ENCODE results near the gene ELAVL1.

The ELAVL1 gene

GRCh38 chr19:7983995-7984837 lies 21.2 kb downstream of the ELAVL1 start:
- no peak for TF ChIP-seq CTCF (IDR thresholded peaks at IDR 0.05; ENCODE audit: insufficient read depth, low read length, missing control alignments)
- ChIA-PET CTCF (interaction anchor here (1.0 to 5.6 kb wide), 4 partner anchors 14 to 41 kb away, joined by 5 to 31 read pairs (median 11); partner anchors contain the start of gene TIMM44), POLR2A (no interaction called here)
- no peak for DNase-seq (ENCODE audit: low read depth, low spot score)
- H3K4me3 ChIP-seq (ENCODE audit: low read depth, low read length): no peak overlapping the region

DNA sequence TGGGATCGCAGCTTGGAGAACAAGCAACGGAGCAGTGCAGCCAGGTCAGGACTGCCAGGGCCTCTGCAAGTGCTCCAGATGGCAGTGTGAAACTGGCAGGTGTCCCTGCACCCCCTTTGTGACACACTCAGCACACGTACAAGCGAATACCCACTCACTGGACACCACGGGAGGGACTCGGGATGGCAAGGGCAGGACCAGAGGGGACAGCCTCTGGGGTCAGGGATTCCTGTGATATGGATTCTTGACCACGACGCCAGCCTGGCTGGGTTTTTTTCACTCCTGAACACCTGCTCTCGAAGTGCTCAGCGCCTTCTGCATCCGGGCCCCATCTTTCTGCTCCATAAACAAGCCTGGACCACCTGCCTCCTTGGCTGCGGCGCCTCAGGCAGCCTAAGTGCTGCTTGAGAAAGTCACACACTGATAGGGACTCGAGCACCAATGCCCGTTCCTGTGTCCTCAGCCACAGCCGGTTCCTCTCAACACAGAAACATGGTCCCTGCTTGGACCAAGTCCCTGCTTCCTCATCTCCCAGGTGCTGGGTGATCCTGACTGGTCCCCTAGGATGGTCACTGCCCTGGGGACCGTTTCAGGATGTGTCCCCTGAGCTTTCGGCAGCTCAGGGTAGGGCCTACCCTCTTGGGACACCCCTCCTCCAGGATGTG lies 22.0 kb downstream of the ELAVL1 start:
- TF ChIP-seq CTCF (IDR thresholded peaks at IDR 0.05; ENCODE audit: insufficient read depth, low read length, missing control alignments): no peak
- ChIA-PET CTCF (interaction anchor here (3.0 to 5.6 kb wide), 2 partner anchors 13 to 18 kb away, joined by 15 to 31 read pairs; no protein-coding TSS in a partner anchor), POLR2A (no interaction called here)
- no peak overlapping the region for H3K4me3 ChIP-seq (ENCODE audit: low read depth, low read length)
- DNase-seq (ENCODE audit: low read depth, low spot score): no peak

DNA sequence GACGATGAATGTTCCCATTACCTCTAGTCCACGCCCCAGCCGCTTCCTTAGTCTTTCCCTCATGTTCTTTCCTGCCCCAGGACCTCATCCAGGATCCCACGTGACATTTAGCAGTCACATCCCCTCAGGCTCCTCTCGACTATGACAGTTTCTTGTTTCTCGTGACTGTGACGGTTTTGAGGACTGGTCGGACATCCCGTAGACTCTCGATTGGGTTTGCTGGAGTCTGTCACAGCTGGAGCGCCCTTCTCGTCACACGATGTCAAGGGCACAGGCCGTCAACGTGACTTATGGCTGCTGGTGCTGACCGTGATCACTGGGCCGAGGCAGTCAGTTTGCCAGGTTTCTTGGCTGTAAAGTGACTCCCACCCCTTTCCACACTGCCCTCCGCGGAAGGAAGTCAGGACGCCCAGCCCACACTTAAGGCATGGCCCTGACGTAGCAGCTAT lies 22.8 kb downstream of the ELAVL1 start:
- TF ChIP-seq CTCF (IDR thresholded peaks at IDR 0.05; ENCODE audit: insufficient read depth, low read length, missing control alignments): no peak
- H3K4me3 ChIP-seq (ENCODE audit: low read depth, low read length): no peak overlapping the region
- POLR2A ChIA-PET: no interaction called here
- no peak for DNase-seq (ENCODE audit: low read depth, low spot score)
- CTCF ChIA-PET: interaction anchor here (3.0 to 5.6 kb wide), 2 partner anchors 12 to 19 kb away, joined by 15 to 31 read pairs; no protein-coding TSS in a partner anchor

DNA sequence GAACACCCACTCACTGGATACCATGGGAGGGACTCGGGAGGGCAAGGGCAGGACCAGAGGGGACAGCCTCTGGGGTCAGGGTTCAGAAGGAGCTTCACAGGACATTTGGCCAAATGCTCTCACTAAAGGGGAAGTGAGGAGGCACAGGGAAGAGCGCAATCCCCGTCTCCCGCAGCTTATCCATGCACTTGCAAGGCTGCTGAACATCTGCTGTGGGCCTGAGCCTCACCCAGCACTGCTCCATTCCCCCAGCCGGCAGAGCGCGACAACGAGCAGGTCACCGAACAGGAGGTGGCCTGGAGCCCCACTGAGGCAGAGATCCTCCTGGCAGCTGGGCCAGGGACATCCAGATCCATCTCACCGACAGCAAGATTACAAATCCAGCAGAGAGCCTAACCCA lies 23.3 kb downstream of the ELAVL1 start:
- POLR2A ChIA-PET: interaction anchor here (1.3 kb wide), 1 partner anchor 23 kb away, joined by 3 read pairs; the partner anchor contains the start of gene ELAVL1
- H3K4me3 ChIP-seq (ENCODE audit: low read depth, low read length): no peak overlapping the region
- no peak for DNase-seq (ENCODE audit: low read depth, low spot score)
- TF ChIP-seq CTCF (IDR thresholded peaks at IDR 0.05; ENCODE audit: insufficient read depth, low read length, missing control alignments): no peak
- CTCF ChIA-PET: interaction anchor here (3.0 to 5.6 kb wide), 2 partner anchors 12 to 20 kb away, joined by 15 to 31 read pairs; no protein-coding TSS in a partner anchor

DNA sequence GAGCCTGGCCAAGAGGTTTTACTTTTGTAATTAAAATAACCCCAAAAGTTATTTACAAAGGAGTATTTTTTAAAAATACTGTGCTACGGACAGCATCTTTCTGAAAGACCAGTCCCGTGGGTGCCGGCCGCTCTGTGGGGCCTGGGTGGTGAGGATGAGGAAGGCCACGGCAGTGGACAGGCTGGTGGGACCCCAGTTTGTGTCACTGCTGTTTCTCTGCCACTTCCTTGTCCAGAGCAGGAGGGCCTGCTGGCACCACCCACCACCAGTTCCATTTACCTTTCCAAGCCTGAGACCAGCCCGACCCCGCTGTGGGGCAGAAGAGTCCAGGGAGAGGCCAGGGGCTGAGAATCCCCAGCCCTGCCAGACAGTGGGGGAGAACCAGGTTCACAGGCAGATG lies 23.8 kb downstream of the ELAVL1 start:
- ChIA-PET CTCF (interaction anchor here (0.9 to 5.6 kb wide), 3 partner anchors 11 to 20 kb away, joined by 4 to 31 read pairs (median 15); no protein-coding TSS in a partner anchor), POLR2A (interaction anchor here (1.3 kb wide), 1 partner anchor 24 kb away, joined by 3 read pairs; the partner anchor contains the start of gene ELAVL1)
- TF ChIP-seq CTCF (IDR thresholded peaks at IDR 0.05; ENCODE audit: insufficient read depth, low read length, missing control alignments): no peak

More for the DNA sequence above, 23.8 kb downstream of the ELAVL1 start:
- DNase-seq (ENCODE audit: low read depth, low spot score): no peak
- no peak overlapping the region for H3K4me3 ChIP-seq (ENCODE audit: low read depth, low read length)

All from AG04449 (cell line).